OCI-LY1 (cell line): ENCODE results near the gene PCK2.

Experiments used
- EZH2 ChIP-seq: fragments of 200-600 bp; sonication (generic), shearing (Covaris generic); IDR thresholded peaks from 2 replicates; pipeline ENCODE4 v1.8.0; 2017; ENCODE audit warnings: borderline replicate concordance, mixed run types, mild to moderate bottlenecking, antibody characterized with exemption, low read length, moderate library complexity, mixed read lengths
- TF ChIP-seq, protein P1 (sequence below): fragments of 200-600 bp; sonication (generic), shearing (Covaris generic); IDR thresholded peaks from 2 replicates; pipeline ENCODE4 v1.5.1; 2017; ENCODE audit warnings: mild to moderate bottlenecking, antibody characterized with exemption, low read length, moderate library complexity, mixed read lengths

DNA sequence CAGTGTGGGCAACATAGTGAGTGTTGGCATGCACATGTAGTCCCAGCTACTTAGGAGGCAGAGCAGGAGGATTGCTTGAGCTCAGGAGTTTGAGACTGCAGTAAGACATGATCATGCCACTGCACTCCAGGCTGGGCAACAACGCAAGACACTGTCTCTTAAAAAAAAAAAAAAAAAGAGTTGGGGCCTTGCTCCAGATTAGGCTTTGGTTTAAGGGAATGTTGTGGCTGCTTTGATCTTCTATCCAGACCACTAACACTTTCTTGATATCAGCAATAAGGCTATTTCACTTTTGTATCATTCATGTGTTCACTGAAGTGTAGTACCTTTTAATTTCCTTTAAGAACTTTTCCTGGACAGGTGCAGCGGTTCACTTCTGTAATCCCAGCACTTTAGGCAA lies 33.6 kb downstream of the PCK2 start:
- TF ChIP-seq, protein P1, sequence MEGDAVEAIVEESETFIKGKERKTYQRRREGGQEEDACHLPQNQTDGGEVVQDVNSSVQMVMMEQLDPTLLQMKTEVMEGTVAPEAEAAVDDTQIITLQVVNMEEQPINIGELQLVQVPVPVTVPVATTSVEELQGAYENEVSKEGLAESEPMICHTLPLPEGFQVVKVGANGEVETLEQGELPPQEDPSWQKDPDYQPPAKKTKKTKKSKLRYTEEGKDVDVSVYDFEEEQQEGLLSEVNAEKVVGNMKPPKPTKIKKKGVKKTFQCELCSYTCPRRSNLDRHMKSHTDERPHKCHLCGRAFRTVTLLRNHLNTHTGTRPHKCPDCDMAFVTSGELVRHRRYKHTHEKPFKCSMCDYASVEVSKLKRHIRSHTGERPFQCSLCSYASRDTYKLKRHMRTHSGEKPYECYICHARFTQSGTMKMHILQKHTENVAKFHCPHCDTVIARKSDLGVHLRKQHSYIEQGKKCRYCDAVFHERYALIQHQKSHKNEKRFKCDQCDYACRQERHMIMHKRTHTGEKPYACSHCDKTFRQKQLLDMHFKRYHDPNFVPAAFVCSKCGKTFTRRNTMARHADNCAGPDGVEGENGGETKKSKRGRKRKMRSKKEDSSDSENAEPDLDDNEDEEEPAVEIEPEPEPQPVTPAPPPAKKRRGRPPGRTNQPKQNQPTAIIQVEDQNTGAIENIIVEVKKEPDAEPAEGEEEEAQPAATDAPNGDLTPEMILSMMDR = no peak
- no peak for TF ChIP-seq EZH2
